ENCODE data around the gene PRICKLE3. TPM values are rescaled to one million over a fixed set of nuclear protein-coding genes. Genes with fewer than 3 reads are reported as not detected.

Gene PRICKLE3
- total RNA-seq, 1 donor: 5.2 TPM

- no peak for DNase-seq (ENCODE audit: low read depth)
- TF ChIP-seq CTCF (IDR thresholded peaks at IDR 0.05; ENCODE audit: insufficient read depth, low read depth, low read length): no peak
Measured at GRCh38 chrX:49162620-49163019, 23.6 kb downstream of the PRICKLE3 start, which contains the start of gene MAGIX. Gene MAGIX (plus strand): TSS chrX:49162758. CDS start chrX:49162890, 132 bp downstream.

GRCh38 chrX:49161632-49162031, 24.5 kb downstream of the PRICKLE3 start:
- no peak overlapping the region for H3K4me3 ChIP-seq (ENCODE audit: low read depth, low read length)
- TF ChIP-seq CTCF (IDR thresholded peaks at IDR 0.05; ENCODE audit: insufficient read depth, low read depth, low read length): no peak
- DNase-seq (ENCODE audit: low read depth): no peak

More at GRCh38 chrX:49162620-49163019, 23.6 kb downstream of the PRICKLE3 start, which contains the start of gene MAGIX:
- peak within 1 kb of the TSS; percentile 44 for H3K4me3 ChIP-seq (ENCODE audit: low read depth, low read length)

GRCh38 chrX:49160908-49161307, 25.3 kb downstream of the PRICKLE3 start:
- TF ChIP-seq CTCF (IDR thresholded peaks at IDR 0.05; ENCODE audit: insufficient read depth, low read depth, low read length): no peak
- no peak overlapping the region for H3K4me3 ChIP-seq (ENCODE audit: low read depth, low read length)
- DNase-seq (ENCODE audit: low read depth): no peak

GRCh38 chrX:49157194-49157593, 29.0 kb downstream of the PRICKLE3 start:
- DNase-seq (ENCODE audit: low read depth): no peak
- H3K4me3 ChIP-seq (ENCODE audit: low read depth, low read length): no peak overlapping the region
- no peak for TF ChIP-seq CTCF (IDR thresholded peaks at IDR 0.05; ENCODE audit: insufficient read depth, low read depth, low read length)

GRCh38 chrX:49155900-49156837, 30.0 kb downstream of the PRICKLE3 start:
- peak; percentile 60 for TF ChIP-seq CTCF (IDR thresholded peaks at IDR 0.05; ENCODE audit: insufficient read depth, low read depth, low read length)
- H3K4me3 ChIP-seq (ENCODE audit: low read depth, low read length): peak overlapping the region; percentile 59
- DNase-seq (ENCODE audit: low read depth): peak; percentile 89

- no peak for TF ChIP-seq CTCF (IDR thresholded peaks at IDR 0.05; ENCODE audit: insufficient read depth, low read depth, low read length)
- peak; percentile 75 for DNase-seq (ENCODE audit: low read depth)
- H3K4me3 ChIP-seq (ENCODE audit: low read depth, low read length): peak overlapping the region; percentile 59
Measured at GRCh38 chrX:49155243-49155899, 30.8 kb downstream of the PRICKLE3 start.

All from fibroblast of villous mesenchyme (primary cell).